Smooth muscle cell (in vitro differentiated cells): ENCODE measurements around the gene NT5C2. TPM values are rescaled to one million over a fixed set of nuclear protein-coding genes. Genes with fewer than 3 reads are reported as not detected.

Experiments used
- DNase-seq: peaks from one replicate; lab custom pipeline; 2025; ENCODE audit not compliant: unreplicated experiment; lab: John Stamatoyannopoulos, UW
- H2AFZ ChIP-seq: fragments of 200-600 bp; sonication (generic); 2 replicates; pipeline ENCODE4 v1.6.0; 2016; ENCODE audit warnings: antibody characterized with exemption, low read depth, mild to moderate bottlenecking
- H3F3A ChIP-seq: fragments of 200-600 bp; sonication (generic); 2 replicates; pipeline ENCODE4 v1.6.0; 2017; ENCODE audit warnings: antibody characterized with exemption, low read depth
- H3K27ac ChIP-seq: fragments of 200-600 bp; sonication (generic); 2 replicates; pipeline ENCODE4 v1.5.1; 2016; ENCODE audit warnings: low read depth, mild to moderate bottlenecking
- H3K27me3 ChIP-seq: fragments of 200-600 bp; sonication (generic); 2 replicates; pipeline ENCODE4 v1.6.1; 2016; ENCODE audit warnings: low read depth, mild to moderate bottlenecking
- H3K36me3 ChIP-seq: fragments of 200-600 bp; sonication (generic); 2 replicates; pipeline ENCODE4 v1.5.1; 2016; ENCODE audit warnings: low read depth
- H3K4me1 ChIP-seq: fragments of 200-600 bp; sonication (generic); 2 replicates; pipeline ENCODE4 v1.5.1; 2016; ENCODE audit warnings: low read depth
- H3K4me2 ChIP-seq: fragments of 200-600 bp; sonication (generic); 2 replicates; pipeline ENCODE4 v1.6.0; 2016; ENCODE audit warnings: mild to moderate bottlenecking
- H3K4me3 ChIP-seq: fragments of 200-600 bp; sonication (generic); 2 replicates; pipeline ENCODE4 v1.5.1; 2016; ENCODE audit warnings: mild to moderate bottlenecking
- H3K79me2 ChIP-seq: fragments of 200-600 bp; sonication (generic); 2 replicates; pipeline ENCODE4 v1.6.0; 2016; ENCODE audit warnings: low read depth, mild to moderate bottlenecking
- H3K9ac ChIP-seq: fragments of 200-600 bp; sonication (generic); 2 replicates; pipeline ENCODE4 v1.6.0; 2016; ENCODE audit warnings: low read depth
- H3K9me3 ChIP-seq: fragments of 200-600 bp; sonication (generic); replicated peaks from 2 replicates; pipeline ENCODE4 v1.5.1; 2016; ENCODE audit warnings: low read depth
- H4K20me1 ChIP-seq: fragments of 200-600 bp; sonication (generic); 2 replicates; pipeline ENCODE4 v1.6.0; 2016; ENCODE audit warnings: low read depth
- CTCF ChIP-seq: fragments of 200-600 bp; sonication (generic); IDR thresholded peaks from 2 replicates; pipeline ENCODE4 v1.5.1; 2017; ENCODE audit warnings: borderline replicate concordance, mild to moderate bottlenecking, antibody characterized with exemption; ENCODE audit not compliant: insufficient read depth, poor library complexity, severe bottlenecking
- WGBS: methylation state at CpG from one replicate; pipeline ENCODE4 v1.1.7; 2016; ENCODE audit warnings: low lambda C conversion rate; 5-methylcytosine and 5-hydroxymethylcytosine counted together
- polyA plus RNA-seq: library from polyadenylated mRNA; unstranded; fragments of >200 nt; fragmentation: Nextera tagmentation; extraction: Ambion mirVana; gene quantifications from 2 replicates; pipeline ENCODE4 v1.2.1, GENCODE V29; 2016
- total RNA-seq: library from RNA; depleted of rRNA; stranded (reverse); fragments of >200 nt; gene quantifications from 2 replicates; pipeline ENCODE4 v1.2.3, GENCODE V29; 2014

NT5C2 gene
- total and polyA plus RNA-seq, 2 experiments from 2014 or later: 19.1 to 33.5 TPM

GRCh38 chr10:103078676-103079075 lies 114.4 kb downstream of the NT5C2 start:
- no peaks in the 10 kb centered on the region for H3K79me2 ChIP-seq
- H3K9ac ChIP-seq: no peak overlapping the region
- H3K9me3 ChIP-seq: no peaks in the 10 kb centered on the region
- no peak overlapping the region for H3K4me2 ChIP-seq
- no peak for DNase-seq
- TF ChIP-seq CTCF: no peak
- no peaks in the 10 kb centered on the region for H3K27me3 ChIP-seq
- H3K4me1 ChIP-seq: no peaks in the 10 kb centered on the region
- H4K20me1 ChIP-seq: no peaks in the 10 kb centered on the region
- no peaks in the 10 kb centered on the region for H3F3A ChIP-seq
- no peak overlapping the region for H2AFZ ChIP-seq
- H3K36me3 ChIP-seq: no peaks in the 10 kb centered on the region
- 96% methylated on average over 14 of the region's 14 CpGs for WGBS
- H3K4me3 ChIP-seq: no peak overlapping the region
- H3K27ac ChIP-seq: no peak overlapping the region

GRCh38 chr10:103078309-103078615 lies 114.8 kb downstream of the NT5C2 start:
- Histone ChIP-seq H3K36me3 (no peaks in the 10 kb centered on the region), H3K4me3 (no peak overlapping the region), H3K9me3 (no peaks in the 10 kb centered on the region), H3K79me2 (no peaks in the 10 kb centered on the region), H3K9ac (no peak overlapping the region), H3K27me3 (no peaks in the 10 kb centered on the region), H2AFZ (no peak overlapping the region), H3K27ac (no peak overlapping the region), H3K4me1 (no peaks in the 10 kb centered on the region), H4K20me1 (no peaks in the 10 kb centered on the region), H3F3A (no peaks in the 10 kb centered on the region), H3K4me2 (no peak overlapping the region)
- 90% methylated on average over 3 of the region's 3 CpGs for WGBS
- no peak for DNase-seq
- no peak for TF ChIP-seq CTCF

- TF ChIP-seq CTCF: no peak
- no peak overlapping the region for H3K9ac ChIP-seq
- H3K9me3 ChIP-seq: no peaks in the 10 kb centered on the region
- no peak overlapping the region for H2AFZ ChIP-seq
- H3F3A ChIP-seq: no peaks in the 10 kb centered on the region
- H3K27me3 ChIP-seq: no peaks in the 10 kb centered on the region
- H3K79me2 ChIP-seq: no peaks in the 10 kb centered on the region
- no peak overlapping the region for H3K4me3 ChIP-seq
- no peak overlapping the region for H3K27ac ChIP-seq
- no peaks in the 10 kb centered on the region for H3K4me1 ChIP-seq
- no peak for DNase-seq
- no peaks in the 10 kb centered on the region for H3K36me3 ChIP-seq
- no peak overlapping the region for H3K4me2 ChIP-seq
- 92% methylated on average over 16 of the region's 16 CpGs for WGBS
- H4K20me1 ChIP-seq: no peaks in the 10 kb centered on the region
Observed at GRCh38 chr10:103077491-103078308, 115.4 kb downstream of the NT5C2 start.

DNA sequence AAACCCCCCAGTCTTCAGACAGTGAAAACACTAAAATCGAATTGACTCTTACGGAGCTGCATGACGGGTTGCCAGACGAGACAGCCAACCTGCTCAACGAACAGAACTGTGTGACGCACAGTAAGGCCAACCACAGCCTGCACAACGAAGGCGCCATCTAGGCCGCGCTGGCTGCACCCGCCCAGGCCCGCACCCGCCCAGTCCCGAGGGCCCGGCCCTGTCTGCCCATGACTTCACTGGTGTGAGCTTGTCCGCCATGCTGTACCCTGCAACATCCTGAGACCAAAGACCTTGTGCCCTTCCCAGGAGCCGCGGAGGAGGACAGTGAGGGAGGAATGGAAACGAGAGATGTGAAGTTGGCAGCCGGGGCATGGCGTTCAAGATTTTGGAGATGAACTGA lies 116.1 kb downstream of the NT5C2 start:
- H3K4me3 ChIP-seq: no peak overlapping the region
- DNase-seq: no peak
- H3K36me3 ChIP-seq: no peaks in the 10 kb centered on the region
- TF ChIP-seq CTCF: no peak
- 94% methylated on average over 21 of the region's 21 CpGs for WGBS
- H3K27me3 ChIP-seq: no peaks in the 10 kb centered on the region
- H3F3A ChIP-seq: no peaks in the 10 kb centered on the region
- H3K27ac ChIP-seq: no peak overlapping the region
- no peaks in the 10 kb centered on the region for H3K9me3 ChIP-seq
- no peak overlapping the region for H3K9ac ChIP-seq
- H3K79me2 ChIP-seq: no peaks in the 10 kb centered on the region
- H3K4me2 ChIP-seq: no peak overlapping the region
- no peak overlapping the region for H2AFZ ChIP-seq
- no peaks in the 10 kb centered on the region for H3K4me1 ChIP-seq
- H4K20me1 ChIP-seq: no peaks in the 10 kb centered on the region
